ENCODE measurements around the gene KATNAL1. TPM values are rescaled to one million over a fixed set of nuclear protein-coding genes. Genes with fewer than 3 reads are reported as not detected.

The KATNAL1 gene
- total RNA-seq, 1 experiment from 2014 or later: 5.1 TPM

GRCh38 chr13:30353471-30354215 is 46.3 kb upstream of the KATNAL1 start:
- no peaks in the 10 kb centered on the region for H3K36me3 Mint-ChIP-seq (ENCODE audit: insufficient read depth, unreplicated experiment)
- no peak for DNase-seq
- BruUV-seq (replicated peaks): no TSS peak
- H3K4me1 Mint-ChIP-seq (ENCODE audit: low read depth, unreplicated experiment): no peaks in the 10 kb centered on the region
- peaks cover 8% of the 10 kb centered on the region for H3K9me3 Mint-ChIP-seq (ENCODE audit: low read depth, unreplicated experiment)
- H3K27ac Mint-ChIP-seq (ENCODE audit: unreplicated experiment): no peak overlapping the region
- H3K27me3 Mint-ChIP-seq (ENCODE audit: unreplicated experiment): no peaks in the 10 kb centered on the region
- H3K4me3 Mint-ChIP-seq (ENCODE audit: low read depth, unreplicated experiment): no peak overlapping the region
- intact Hi-C loops (cut with micrococcal nuclease; ENCODE audit: unreplicated experiment): no loop called here
- CTCF ChIA-PET: no interaction called here
- no peak for TF ChIP-seq CTCF (IDR thresholded peaks at IDR 0.05; ENCODE audit: unreplicated experiment)

- Mint-ChIP-seq H3K4me1 (ENCODE audit: low read depth, unreplicated experiment) (no peaks in the 10 kb centered on the region), H3K27me3 (ENCODE audit: unreplicated experiment) (no peaks in the 10 kb centered on the region), H3K27ac (ENCODE audit: unreplicated experiment) (no peak overlapping the region), H3K36me3 (ENCODE audit: insufficient read depth, unreplicated experiment) (no peaks in the 10 kb centered on the region), H3K9me3 (ENCODE audit: low read depth, unreplicated experiment) (peaks cover 8% of the 10 kb centered on the region), H3K4me3 (ENCODE audit: low read depth, unreplicated experiment) (no peak overlapping the region)
- DNase-seq: no peak
- BruUV-seq (replicated peaks): no TSS peak
- intact Hi-C loops (cut with micrococcal nuclease; ENCODE audit: unreplicated experiment): no loop called here
- no peak for TF ChIP-seq CTCF (IDR thresholded peaks at IDR 0.05; ENCODE audit: unreplicated experiment)
- CTCF ChIA-PET: no interaction called here
Observed at GRCh38 chr13:30353060-30353459, 45.7 kb upstream of the KATNAL1 start.

GRCh38 chr13:30352121-30352520 is 44.8 kb upstream of the KATNAL1 start:
- CTCF ChIA-PET: no interaction called here
- Mint-ChIP-seq H3K4me1 (ENCODE audit: low read depth, unreplicated experiment) (peaks cover 2% of the 10 kb centered on the region), H3K36me3 (ENCODE audit: insufficient read depth, unreplicated experiment) (no peaks in the 10 kb centered on the region), H3K4me3 (ENCODE audit: low read depth, unreplicated experiment) (no peak overlapping the region), H3K27ac (ENCODE audit: unreplicated experiment) (no peak overlapping the region), H3K9me3 (ENCODE audit: low read depth, unreplicated experiment) (peaks cover 8% of the 10 kb centered on the region), H3K27me3 (ENCODE audit: unreplicated experiment) (no peaks in the 10 kb centered on the region)
- no peak for TF ChIP-seq CTCF (IDR thresholded peaks at IDR 0.05; ENCODE audit: unreplicated experiment)
- intact Hi-C loops (cut with micrococcal nuclease; ENCODE audit: unreplicated experiment): no loop called here
- no peak for DNase-seq
- no TSS peak for BruUV-seq (replicated peaks)

GRCh38 chr13:30346789-30347167 is 39.4 kb upstream of the KATNAL1 start:
- DNase-seq: no peak
- H3K9me3 Mint-ChIP-seq (ENCODE audit: low read depth, unreplicated experiment): no peaks in the 10 kb centered on the region
- peaks cover 34% of the 10 kb centered on the region for H3K4me1 Mint-ChIP-seq (ENCODE audit: low read depth, unreplicated experiment)
- H3K4me3 Mint-ChIP-seq (ENCODE audit: low read depth, unreplicated experiment): no peak overlapping the region
- CTCF ChIA-PET: no interaction called here
- TF ChIP-seq CTCF (IDR thresholded peaks at IDR 0.05; ENCODE audit: unreplicated experiment): no peak
- intact Hi-C loops (cut with micrococcal nuclease; ENCODE audit: unreplicated experiment): no loop called here
- BruUV-seq (replicated peaks): no TSS peak
- H3K27ac Mint-ChIP-seq (ENCODE audit: unreplicated experiment): no peak overlapping the region
- no peaks in the 10 kb centered on the region for H3K36me3 Mint-ChIP-seq (ENCODE audit: insufficient read depth, unreplicated experiment)
- H3K27me3 Mint-ChIP-seq (ENCODE audit: unreplicated experiment): no peaks in the 10 kb centered on the region
